WI38 (cell line): ENCODE data around the gene HAPLN2.
"Not testable (repeated sequence)": the region's sequence is repeated elsewhere in the genome, so short reads cannot be mapped to it uniquely, and the experiment has no call there.

Experiments
- H3K4me3 ChIP-seq: 2 replicates; pipeline ENCODE4 v1.5.1; 2011; ENCODE audit warnings: low read depth, mild to moderate bottlenecking, control low read depth, low read length
- TF ChIP-seq, protein P1 (sequence below): IDR thresholded peaks from 2 replicates; pipeline ENCODE4 v1.5.1; 2012; ENCODE audit warnings: low read depth, mild to moderate bottlenecking, control low read depth, low read length

HAPLN2 gene

DNA sequence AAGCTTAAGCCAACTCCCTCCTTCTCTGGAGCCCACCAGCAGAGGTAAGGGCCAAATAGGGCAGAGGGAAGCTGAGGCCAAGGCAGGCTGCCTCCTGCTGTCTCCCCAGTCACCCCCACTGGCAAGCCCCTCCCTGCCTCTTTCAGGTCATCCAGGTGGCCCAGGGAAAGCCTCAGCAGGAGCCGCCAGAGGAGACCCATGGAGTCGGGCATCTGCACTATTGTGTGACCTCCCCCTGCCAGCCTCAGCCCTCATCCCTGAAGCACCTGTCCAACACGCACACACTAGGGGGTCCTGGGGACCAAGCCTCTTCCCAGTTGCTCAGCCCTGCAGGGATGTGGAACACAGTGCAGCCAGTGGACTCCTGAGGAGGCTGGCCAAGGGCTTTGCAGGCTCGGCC is 32.9 kb upstream of the HAPLN2 start:
- H3K4me3 ChIP-seq: no peak overlapping the region
- TF ChIP-seq, protein P1, sequence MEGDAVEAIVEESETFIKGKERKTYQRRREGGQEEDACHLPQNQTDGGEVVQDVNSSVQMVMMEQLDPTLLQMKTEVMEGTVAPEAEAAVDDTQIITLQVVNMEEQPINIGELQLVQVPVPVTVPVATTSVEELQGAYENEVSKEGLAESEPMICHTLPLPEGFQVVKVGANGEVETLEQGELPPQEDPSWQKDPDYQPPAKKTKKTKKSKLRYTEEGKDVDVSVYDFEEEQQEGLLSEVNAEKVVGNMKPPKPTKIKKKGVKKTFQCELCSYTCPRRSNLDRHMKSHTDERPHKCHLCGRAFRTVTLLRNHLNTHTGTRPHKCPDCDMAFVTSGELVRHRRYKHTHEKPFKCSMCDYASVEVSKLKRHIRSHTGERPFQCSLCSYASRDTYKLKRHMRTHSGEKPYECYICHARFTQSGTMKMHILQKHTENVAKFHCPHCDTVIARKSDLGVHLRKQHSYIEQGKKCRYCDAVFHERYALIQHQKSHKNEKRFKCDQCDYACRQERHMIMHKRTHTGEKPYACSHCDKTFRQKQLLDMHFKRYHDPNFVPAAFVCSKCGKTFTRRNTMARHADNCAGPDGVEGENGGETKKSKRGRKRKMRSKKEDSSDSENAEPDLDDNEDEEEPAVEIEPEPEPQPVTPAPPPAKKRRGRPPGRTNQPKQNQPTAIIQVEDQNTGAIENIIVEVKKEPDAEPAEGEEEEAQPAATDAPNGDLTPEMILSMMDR: no peak

DNA sequence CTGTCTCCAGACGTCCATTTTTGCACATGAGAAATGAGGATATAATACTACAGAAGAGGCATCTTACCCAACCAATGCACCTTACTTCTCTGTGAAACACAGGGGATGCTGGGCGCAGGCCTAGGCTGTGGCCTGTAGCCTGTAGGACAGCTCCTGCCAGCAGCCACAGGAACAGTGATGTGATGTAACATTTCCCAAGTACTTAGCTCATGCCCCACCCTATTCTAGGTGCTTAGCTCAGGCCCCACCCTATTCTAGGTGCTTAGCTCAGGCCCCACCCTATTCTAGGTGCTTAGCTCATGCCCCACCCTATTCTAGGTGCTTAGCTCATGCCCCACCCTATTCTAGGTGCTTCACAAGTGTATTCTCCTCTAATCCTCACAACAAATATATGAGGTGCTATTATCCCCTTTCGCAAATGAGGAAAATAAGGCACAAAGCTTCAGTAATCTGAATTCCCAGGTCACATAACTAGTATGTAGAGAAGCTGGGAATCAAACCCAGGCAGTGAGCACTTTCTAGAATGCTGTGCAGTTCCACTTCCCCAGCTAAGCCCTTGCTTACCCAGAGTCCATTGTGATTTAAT is 32.2 kb upstream of the HAPLN2 start:
- no peak overlapping the region for H3K4me3 ChIP-seq
- TF ChIP-seq, protein P1: no peak

DNA sequence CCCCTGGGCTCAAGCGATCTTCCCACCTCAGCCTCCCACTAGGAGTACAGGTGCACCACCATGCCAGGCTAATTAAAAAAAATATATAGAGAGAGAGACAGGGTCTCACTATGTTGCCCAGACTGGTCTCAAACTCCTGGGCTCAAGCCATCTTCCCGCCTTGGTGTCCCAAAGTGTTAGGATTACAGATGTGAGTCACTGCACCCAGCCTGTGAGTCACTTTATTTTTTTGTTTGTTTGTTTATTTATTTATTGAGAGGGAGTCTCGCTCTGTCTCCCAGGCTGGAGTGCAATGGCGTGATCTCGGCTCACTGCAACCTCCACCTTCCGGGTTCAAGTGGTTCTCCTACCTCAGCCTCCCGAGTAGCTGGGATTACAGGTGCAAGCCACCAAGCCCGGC is 31.3 kb upstream of the HAPLN2 start:
- not testable (repeated sequence) for H3K4me3 ChIP-seq

DNA sequence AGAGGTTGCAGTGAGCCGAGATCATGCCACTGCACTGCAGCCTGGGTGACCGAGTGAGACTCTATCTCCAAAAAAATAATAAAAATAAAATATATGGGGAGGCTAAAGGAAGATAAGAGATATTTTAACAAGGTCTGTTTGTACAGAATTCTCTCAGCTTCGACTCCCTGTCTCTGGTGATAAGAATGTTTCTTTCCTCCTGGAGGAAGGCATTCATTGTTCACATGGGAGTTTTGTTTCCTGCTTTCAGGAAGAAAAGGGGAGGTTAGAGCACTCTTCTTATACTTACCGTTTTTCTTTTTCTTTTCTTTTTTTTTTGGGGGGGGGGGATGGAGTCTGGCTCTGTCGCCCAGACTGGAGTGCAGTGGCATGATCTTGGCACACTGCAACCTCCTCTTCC is 29.7 kb upstream of the HAPLN2 start:
- no peak overlapping the region for H3K4me3 ChIP-seq
- TF ChIP-seq, protein P1: no peak

DNA sequence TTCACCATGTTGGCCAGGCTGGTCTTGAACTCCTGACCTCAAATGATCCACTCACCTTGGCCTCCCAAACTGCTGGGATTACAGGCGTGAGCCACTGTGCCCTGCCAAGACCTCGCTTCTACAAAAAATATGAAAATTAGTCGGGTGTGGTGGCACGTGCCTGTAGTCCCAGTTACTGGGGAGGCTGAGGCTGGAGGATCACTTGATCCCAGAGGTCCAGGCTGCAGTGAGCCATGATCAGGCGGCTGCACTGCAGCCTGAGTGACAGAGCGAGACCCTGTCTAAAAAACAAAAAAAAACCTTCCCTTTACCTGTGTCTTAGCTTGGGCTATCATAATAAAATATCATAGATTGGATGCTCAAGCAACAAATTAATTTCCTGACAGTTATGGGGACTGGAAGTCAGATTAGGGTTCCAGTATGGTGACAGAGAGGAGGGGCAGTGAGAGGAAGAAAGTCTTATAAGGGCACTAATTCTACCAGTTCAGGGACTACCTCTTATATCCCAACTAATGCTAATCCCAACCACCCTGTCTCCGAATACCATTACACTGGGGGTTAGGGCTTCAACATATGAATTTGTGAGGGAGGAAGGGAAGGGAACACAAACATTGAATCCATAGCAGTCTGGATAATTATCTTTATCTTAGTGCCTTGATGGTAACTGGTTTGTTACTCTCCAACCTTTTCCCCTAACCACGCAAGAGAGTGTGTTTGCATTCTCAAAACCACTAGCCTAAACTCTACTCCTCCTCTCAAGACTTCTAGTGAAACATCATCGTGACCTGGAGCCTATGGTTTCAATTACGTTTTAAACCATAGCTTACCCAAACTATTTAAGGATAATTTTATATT is 28.7 kb upstream of the HAPLN2 start:
- TF ChIP-seq, protein P1: no peak
- no peak overlapping the region; the same call in 1 of the 2 replicates for H3K4me3 ChIP-seq

DNA sequence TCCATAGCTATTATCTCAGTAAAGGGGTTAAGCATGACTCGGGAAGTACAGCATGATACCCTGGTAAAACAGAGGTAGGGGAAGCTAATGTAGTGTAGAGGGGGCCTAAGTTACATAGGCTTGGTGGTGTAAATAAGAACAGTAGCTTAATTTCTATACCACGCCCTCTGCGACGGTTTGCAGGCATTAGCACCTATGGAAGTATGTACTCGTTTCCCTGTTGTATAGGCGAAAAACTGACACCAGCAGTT is 28.1 kb upstream of the HAPLN2 start:
- TF ChIP-seq, protein P1: no peak
- peak overlapping the region; percentile 65 for H3K4me3 ChIP-seq

DNA sequence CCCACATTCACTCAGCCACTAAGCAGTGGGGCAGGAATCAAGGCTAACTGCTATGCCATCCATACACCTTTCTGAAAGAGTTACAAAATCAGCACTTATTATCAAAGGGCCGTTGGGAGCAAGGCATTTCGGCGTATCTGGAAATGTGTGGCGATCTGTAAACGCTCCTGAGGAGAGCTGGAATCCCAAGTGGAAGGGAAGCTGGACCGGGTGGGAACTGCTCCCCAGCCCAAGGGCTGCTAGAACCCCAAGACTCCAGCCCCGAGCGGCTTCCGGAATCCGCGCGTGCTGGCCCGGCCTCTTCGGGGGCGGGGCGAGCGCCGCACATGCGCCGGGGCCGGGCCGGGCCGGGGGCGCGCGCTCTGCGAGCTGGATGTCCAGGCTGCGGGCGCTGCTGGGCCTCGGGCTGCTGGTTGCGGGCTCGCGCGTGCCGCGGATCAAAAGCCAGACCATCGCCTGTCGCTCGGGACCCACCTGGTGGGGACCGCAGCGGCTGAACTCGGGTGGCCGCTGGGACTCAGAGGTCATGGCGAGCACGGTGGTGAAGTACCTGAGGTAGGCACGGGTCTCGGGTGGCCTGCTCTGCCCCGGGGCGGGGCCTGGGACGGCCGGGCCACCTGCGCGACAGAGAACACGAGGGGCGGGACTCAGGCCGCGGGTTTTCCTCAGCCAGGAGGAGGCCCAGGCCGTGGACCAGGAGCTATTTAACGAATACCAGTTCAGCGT is 27.6 kb upstream of the HAPLN2 start, which contains the start of gene NAXE:
Gene NAXE (plus strand): TSS at position 345 of the 726 bp plus-strand sequence. CDS start 29 bp downstream, at position 374.
- peak within 1 kb of the TSS; percentile 65 for H3K4me3 ChIP-seq
- TF ChIP-seq, protein P1: no peak
